Central memory CD8-positive, alpha-beta T cell (primary cell): ENCODE measurements around the gene TH.

Source experiments
- ATAC-seq: fragments of 150-1000 bp; cut with Tn5 transposase; replicated peaks from 2 replicates; pipeline ENCODE4 v1.10.0; 2022; ENCODE audit warnings: mild to moderate bottlenecking, moderate FRiP score, moderate number of reproducible peaks; ENCODE audit not compliant: poor library complexity, severe bottlenecking; ENCODE audit errors: extremely low read depth
- DNase-seq, 2 donors: peaks; one replicate each; pipeline ENCODE4 v3.0.0; 2021; ENCODE audit warnings: low spot score in 2 of 2
- H3K27ac Mint-ChIP-seq: one replicate; pipeline ENCODE4 v1.8.0; 2022; ENCODE audit warnings: low read depth, mild to moderate bottlenecking, moderate library complexity, mixed read lengths
- H3K27me3 Mint-ChIP-seq: one replicate; pipeline ENCODE4 v1.8.0; 2022; ENCODE audit warnings: mixed read lengths
- H3K36me3 Mint-ChIP-seq: one replicate; pipeline ENCODE4 v1.8.0; 2022; ENCODE audit warnings: mild to moderate bottlenecking, moderate library complexity, mixed read lengths; ENCODE audit not compliant: insufficient read depth
- H3K4me1 Mint-ChIP-seq: one replicate; pipeline ENCODE4 v1.8.0; 2022; ENCODE audit warnings: mixed read lengths
- H3K4me3 Mint-ChIP-seq: one replicate; pipeline ENCODE4 v1.8.0; 2022; ENCODE audit warnings: mild to moderate bottlenecking, moderate library complexity, mixed read lengths
- H3K9me3 Mint-ChIP-seq: one replicate; pipeline ENCODE4 v1.8.0; 2022; ENCODE audit warnings: mixed read lengths

Gene TH

GRCh38 chr11:2142762-2143202 is 28.8 kb downstream of the TH start:
- no peaks in the 10 kb centered on the region for H3K9me3 Mint-ChIP-seq
- ATAC-seq: no peak
- H3K27me3 Mint-ChIP-seq: peaks cover 74% of the 10 kb centered on the region
- no peak overlapping the region for H3K27ac Mint-ChIP-seq
- H3K4me1 Mint-ChIP-seq: no peaks in the 10 kb centered on the region
- no peak for DNase-seq
- peaks cover 9% of the 10 kb centered on the region for H3K36me3 Mint-ChIP-seq
- no peak overlapping the region for H3K4me3 Mint-ChIP-seq

GRCh38 chr11:2142300-2142759 is 29.3 kb downstream of the TH start:
- Mint-ChIP-seq H3K36me3 (peaks cover 9% of the 10 kb centered on the region), H3K4me1 (no peaks in the 10 kb centered on the region), H3K9me3 (no peaks in the 10 kb centered on the region), H3K27me3 (peaks cover 74% of the 10 kb centered on the region), H3K4me3 (no peak overlapping the region), H3K27ac (no peak overlapping the region)
- ATAC-seq: no peak
- DNase-seq: no peak

- Mint-ChIP-seq H3K27ac (no peak overlapping the region), H3K36me3 (peaks cover 9% of the 10 kb centered on the region), H3K4me1 (no peaks in the 10 kb centered on the region), H3K9me3 (no peaks in the 10 kb centered on the region), H3K27me3 (peaks cover 74% of the 10 kb centered on the region), H3K4me3 (no peak overlapping the region)
- ATAC-seq (no peak), DNase-seq (no peak)
Observed at GRCh38 chr11:2140411-2141400, 30.9 kb downstream of the TH start.

GRCh38 chr11:2139621-2140337 is 31.8 kb downstream of the TH start:
- peaks cover 8% of the 10 kb centered on the region for H3K36me3 Mint-ChIP-seq
- peaks cover 74% of the 10 kb centered on the region for H3K27me3 Mint-ChIP-seq
- ATAC-seq (no peak), DNase-seq (no peak)
- no peaks in the 10 kb centered on the region for H3K9me3 Mint-ChIP-seq
- no peak overlapping the region for H3K4me3 Mint-ChIP-seq
- H3K4me1 Mint-ChIP-seq: no peaks in the 10 kb centered on the region
- H3K27ac Mint-ChIP-seq: no peak overlapping the region

GRCh38 chr11:2139123-2139521 is 32.5 kb downstream of the TH start, which contains the start of gene IGF2:
Gene IGF2 (minus strand): TSS chr11:2139389. CDS start chr11:2135523, 3,866 bp downstream.
- Mint-ChIP-seq H3K27me3 (peaks cover 77% of the 10 kb centered on the region), H3K4me1 (no peaks in the 10 kb centered on the region), H3K9me3 (no peaks in the 10 kb centered on the region), H3K27ac (peak within 1 kb of the TSS; percentile 62), H3K36me3 (peaks cover 8% of the 10 kb centered on the region), H3K4me3 (peak within 1 kb of the TSS; percentile 75)
- DNase-seq: no peak
- no peak for ATAC-seq

GRCh38 chr11:2138431-2139122 is 33.0 kb downstream of the TH start:
- no peak for ATAC-seq
- peaks cover 79% of the 10 kb centered on the region for H3K27me3 Mint-ChIP-seq
- H3K4me1 Mint-ChIP-seq: no peaks in the 10 kb centered on the region
- H3K27ac Mint-ChIP-seq: peak overlapping the region; percentile 62
- H3K4me3 Mint-ChIP-seq: peak overlapping the region; percentile 75
- H3K9me3 Mint-ChIP-seq: no peaks in the 10 kb centered on the region
- no peak for DNase-seq
- peaks cover 8% of the 10 kb centered on the region for H3K36me3 Mint-ChIP-seq

- ATAC-seq (no peak), DNase-seq (no peak)
- Mint-ChIP-seq H3K9me3 (no peaks in the 10 kb centered on the region), H3K4me1 (no peaks in the 10 kb centered on the region), H3K36me3 (peaks cover 5% of the 10 kb centered on the region), H3K27ac (peak overlapping the region; percentile 62), H3K27me3 (peaks cover 79% of the 10 kb centered on the region), H3K4me3 (peak overlapping the region; percentile 75)
Observed at GRCh38 chr11:2138068-2138430, 33.6 kb downstream of the TH start.

- peaks cover 78% of the 10 kb centered on the region for H3K27me3 Mint-ChIP-seq
Observed at GRCh38 chr11:2137202-2138067, 34.2 kb downstream of the TH start.

GRCh38 chr11:2136952-2137201 is 34.7 kb downstream of the TH start:
- Mint-ChIP-seq H3K27ac (no peak overlapping the region), H3K36me3 (peaks cover 5% of the 10 kb centered on the region), H3K4me3 (peak overlapping the region; percentile 75), H3K4me1 (no peaks in the 10 kb centered on the region), H3K9me3 (no peaks in the 10 kb centered on the region), H3K27me3 (peaks cover 78% of the 10 kb centered on the region)
- DNase-seq (no peak), ATAC-seq (no peak)

More at GRCh38 chr11:2137202-2138067, 34.2 kb downstream of the TH start:
- no peaks in the 10 kb centered on the region for H3K9me3 Mint-ChIP-seq
- ATAC-seq (no peak), DNase-seq (no peak)
- H3K4me3 Mint-ChIP-seq: peak overlapping the region; percentile 75
- peaks cover 5% of the 10 kb centered on the region for H3K36me3 Mint-ChIP-seq
- no peak overlapping the region for H3K27ac Mint-ChIP-seq
- no peaks in the 10 kb centered on the region for H3K4me1 Mint-ChIP-seq

GRCh38 chr11:2136209-2136951 is 35.2 kb downstream of the TH start:
- DNase-seq: no peak
- Mint-ChIP-seq H3K27ac (no peak overlapping the region), H3K4me1 (no peaks in the 10 kb centered on the region), H3K9me3 (peaks cover 4% of the 10 kb centered on the region), H3K27me3 (peaks cover 76% of the 10 kb centered on the region), H3K36me3 (peaks cover 5% of the 10 kb centered on the region), H3K4me3 (peak overlapping the region; percentile 75)
- ATAC-seq: no peak

- ATAC-seq: no peak
- no peaks in the 10 kb centered on the region for H3K4me1 Mint-ChIP-seq
- peaks cover 70% of the 10 kb centered on the region for H3K27me3 Mint-ChIP-seq
- no peak overlapping the region for H3K27ac Mint-ChIP-seq
- DNase-seq: no peak
- H3K9me3 Mint-ChIP-seq: peaks cover 9% of the 10 kb centered on the region
- no peak overlapping the region for H3K4me3 Mint-ChIP-seq
- H3K36me3 Mint-ChIP-seq: peaks cover 5% of the 10 kb centered on the region
Observed at GRCh38 chr11:2135648-2136201, 35.9 kb downstream of the TH start.
